ENCODE measurements around the gene PRSS23.

DNA sequence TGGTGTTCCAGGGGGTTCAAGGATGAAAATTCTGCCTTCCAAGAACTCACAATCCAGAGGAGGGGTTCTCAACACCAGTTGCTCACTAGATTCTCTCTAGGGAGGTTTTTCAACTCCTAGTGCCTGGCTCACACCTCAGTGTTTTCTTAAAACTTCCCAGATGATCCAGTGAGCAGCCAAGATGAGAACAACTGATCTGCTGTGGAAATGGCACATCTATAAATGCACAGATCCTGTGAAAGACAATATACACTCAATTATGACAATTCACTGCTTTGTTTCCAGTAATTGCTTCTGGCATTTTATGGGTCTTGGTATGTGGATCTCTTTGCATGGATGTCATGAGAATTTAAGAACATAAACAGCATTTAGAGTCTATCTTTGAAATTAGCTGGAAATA lies 45.2 kb upstream of the PRSS23 start:
- no peak for TF ChIP-seq POLR2A (IDR thresholded peaks at IDR 0.05)
- TF ChIP-seq, protein P1, sequence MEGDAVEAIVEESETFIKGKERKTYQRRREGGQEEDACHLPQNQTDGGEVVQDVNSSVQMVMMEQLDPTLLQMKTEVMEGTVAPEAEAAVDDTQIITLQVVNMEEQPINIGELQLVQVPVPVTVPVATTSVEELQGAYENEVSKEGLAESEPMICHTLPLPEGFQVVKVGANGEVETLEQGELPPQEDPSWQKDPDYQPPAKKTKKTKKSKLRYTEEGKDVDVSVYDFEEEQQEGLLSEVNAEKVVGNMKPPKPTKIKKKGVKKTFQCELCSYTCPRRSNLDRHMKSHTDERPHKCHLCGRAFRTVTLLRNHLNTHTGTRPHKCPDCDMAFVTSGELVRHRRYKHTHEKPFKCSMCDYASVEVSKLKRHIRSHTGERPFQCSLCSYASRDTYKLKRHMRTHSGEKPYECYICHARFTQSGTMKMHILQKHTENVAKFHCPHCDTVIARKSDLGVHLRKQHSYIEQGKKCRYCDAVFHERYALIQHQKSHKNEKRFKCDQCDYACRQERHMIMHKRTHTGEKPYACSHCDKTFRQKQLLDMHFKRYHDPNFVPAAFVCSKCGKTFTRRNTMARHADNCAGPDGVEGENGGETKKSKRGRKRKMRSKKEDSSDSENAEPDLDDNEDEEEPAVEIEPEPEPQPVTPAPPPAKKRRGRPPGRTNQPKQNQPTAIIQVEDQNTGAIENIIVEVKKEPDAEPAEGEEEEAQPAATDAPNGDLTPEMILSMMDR (IDR thresholded peaks at IDR 0.05), result no peak

Measured in testis (tissue), 2 donors.